Choroid plexus epithelial cell (primary cell): ENCODE measurements around the gene SLC25A41.

ENCODE experiments used
- DNase-seq: peaks from one replicate; pipeline ENCODE4 v3.0.0-alpha.2; 2010; ENCODE audit warnings: low read depth
- H3K4me3 ChIP-seq: 2 replicates; pipeline ENCODE4 v1.5.1; 2011; ENCODE audit warnings: low read depth, mild to moderate bottlenecking, control low read depth, low read length, moderate library complexity
- CTCF ChIP-seq: conservative IDR thresholded peaks from 2 replicates; pipeline ENCODE4 v1.5.1; 2011; ENCODE audit warnings: low read depth, mild to moderate bottlenecking, control low read depth, inconsistent platforms, low read length, moderate library complexity

SLC25A41 gene

GRCh38 chr19:6421075-6422014, 12.2 kb downstream of the SLC25A41 start:
- no peak overlapping the region for H3K4me3 ChIP-seq
- TF ChIP-seq CTCF, result no peak
- DNase-seq, result no peak

- H3K4me3 ChIP-seq, result no peak overlapping the region
- DNase-seq, result no peak
- no peak for TF ChIP-seq CTCF
Observed at GRCh38 chr19:6418562-6418932, 15.0 kb downstream of the SLC25A41 start.

GRCh38 chr19:6417713-6418561, 15.6 kb downstream of the SLC25A41 start:
- TF ChIP-seq CTCF, result peak; percentile 54
- no peak overlapping the region for H3K4me3 ChIP-seq
- peak; percentile 19 for DNase-seq

- no peak for TF ChIP-seq CTCF
- no peak for DNase-seq
- H3K4me3 ChIP-seq, result no peak overlapping the region
Observed at GRCh38 chr19:6416658-6417405, 16.7 kb downstream of the SLC25A41 start.

- TF ChIP-seq CTCF, result no peak
- no peak for DNase-seq
- H3K4me3 ChIP-seq, result no peak overlapping the region
Observed at GRCh38 chr19:6415591-6416190, 17.9 kb downstream of the SLC25A41 start.

- DNase-seq, result no peak
- H3K4me3 ChIP-seq, result no peak overlapping the region
- TF ChIP-seq CTCF, result no peak
Observed at GRCh38 chr19:6414793-6415590, 18.6 kb downstream of the SLC25A41 start.
